ENCODE data around the gene FGF3.

DNA sequence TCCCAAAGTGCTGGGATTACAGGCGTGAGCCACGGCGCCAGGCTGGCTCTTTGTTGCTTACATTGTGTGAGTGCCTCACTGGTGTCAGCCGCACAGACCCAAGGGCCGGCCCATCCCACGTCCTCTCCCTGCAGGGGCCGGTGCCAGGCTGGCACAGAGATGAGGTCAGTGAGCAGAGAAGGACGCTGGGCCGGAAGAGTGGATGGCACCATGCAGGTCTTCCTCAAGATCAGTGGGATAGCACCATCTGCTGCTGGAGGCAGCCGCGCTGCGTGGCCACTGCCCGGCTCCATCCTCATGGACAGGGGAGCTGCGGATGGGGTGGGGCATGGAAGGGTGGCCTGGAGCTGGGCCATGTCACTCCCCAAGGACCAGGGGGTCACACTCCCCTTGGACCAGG lies 22.1 kb downstream of the FGF3 start:
- TF ChIP-seq, protein P1, sequence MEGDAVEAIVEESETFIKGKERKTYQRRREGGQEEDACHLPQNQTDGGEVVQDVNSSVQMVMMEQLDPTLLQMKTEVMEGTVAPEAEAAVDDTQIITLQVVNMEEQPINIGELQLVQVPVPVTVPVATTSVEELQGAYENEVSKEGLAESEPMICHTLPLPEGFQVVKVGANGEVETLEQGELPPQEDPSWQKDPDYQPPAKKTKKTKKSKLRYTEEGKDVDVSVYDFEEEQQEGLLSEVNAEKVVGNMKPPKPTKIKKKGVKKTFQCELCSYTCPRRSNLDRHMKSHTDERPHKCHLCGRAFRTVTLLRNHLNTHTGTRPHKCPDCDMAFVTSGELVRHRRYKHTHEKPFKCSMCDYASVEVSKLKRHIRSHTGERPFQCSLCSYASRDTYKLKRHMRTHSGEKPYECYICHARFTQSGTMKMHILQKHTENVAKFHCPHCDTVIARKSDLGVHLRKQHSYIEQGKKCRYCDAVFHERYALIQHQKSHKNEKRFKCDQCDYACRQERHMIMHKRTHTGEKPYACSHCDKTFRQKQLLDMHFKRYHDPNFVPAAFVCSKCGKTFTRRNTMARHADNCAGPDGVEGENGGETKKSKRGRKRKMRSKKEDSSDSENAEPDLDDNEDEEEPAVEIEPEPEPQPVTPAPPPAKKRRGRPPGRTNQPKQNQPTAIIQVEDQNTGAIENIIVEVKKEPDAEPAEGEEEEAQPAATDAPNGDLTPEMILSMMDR (IDR thresholded peaks at IDR 0.05; ENCODE audit: low read depth, low read length), result no peak
- TF ChIP-seq POLR2A (IDR thresholded peaks at IDR 0.05; ENCODE audit: extremely low read depth, insufficient read length), result no peak
- TF ChIP-seq, protein P2, sequence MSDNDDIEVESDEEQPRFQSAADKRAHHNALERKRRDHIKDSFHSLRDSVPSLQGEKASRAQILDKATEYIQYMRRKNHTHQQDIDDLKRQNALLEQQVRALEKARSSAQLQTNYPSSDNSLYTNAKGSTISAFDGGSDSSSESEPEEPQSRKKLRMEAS (IDR thresholded peaks at IDR 0.05; ENCODE audit: low read depth, low read length), result no peak
- TF ChIP-seq MYC (IDR thresholded peaks at IDR 0.05; ENCODE audit: low read depth, low read length), result no peak

Measured in NB4 (cell line).